ENCODE measurements around the gene GAS7.
"Not testable (repeated sequence)": the region's sequence is repeated elsewhere in the genome, so short reads cannot be mapped to it uniquely, and the experiment has no call there.

The GAS7 gene

DNA sequence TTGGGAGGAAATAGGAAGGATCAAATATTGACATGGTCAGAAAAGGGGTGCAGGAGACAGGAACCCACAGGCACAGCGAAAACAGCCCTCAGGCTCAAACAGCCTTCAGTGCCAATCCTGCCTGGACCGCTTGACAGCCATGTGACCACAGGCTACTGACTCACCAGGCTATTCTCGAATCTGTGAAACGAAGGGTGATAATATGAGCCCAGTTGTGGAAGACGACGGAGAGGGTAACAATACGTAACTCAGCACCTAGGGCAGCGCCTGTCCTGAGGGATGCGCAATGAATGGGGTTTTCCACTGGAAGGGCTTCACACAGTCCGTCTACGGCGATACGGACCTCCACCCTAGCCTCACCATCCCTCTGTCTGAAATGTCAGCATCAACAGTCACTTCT is 176.0 kb downstream of the GAS7 start:
- no peak for DNase-seq (ENCODE audit: low read depth in 2 of 2)

DNA sequence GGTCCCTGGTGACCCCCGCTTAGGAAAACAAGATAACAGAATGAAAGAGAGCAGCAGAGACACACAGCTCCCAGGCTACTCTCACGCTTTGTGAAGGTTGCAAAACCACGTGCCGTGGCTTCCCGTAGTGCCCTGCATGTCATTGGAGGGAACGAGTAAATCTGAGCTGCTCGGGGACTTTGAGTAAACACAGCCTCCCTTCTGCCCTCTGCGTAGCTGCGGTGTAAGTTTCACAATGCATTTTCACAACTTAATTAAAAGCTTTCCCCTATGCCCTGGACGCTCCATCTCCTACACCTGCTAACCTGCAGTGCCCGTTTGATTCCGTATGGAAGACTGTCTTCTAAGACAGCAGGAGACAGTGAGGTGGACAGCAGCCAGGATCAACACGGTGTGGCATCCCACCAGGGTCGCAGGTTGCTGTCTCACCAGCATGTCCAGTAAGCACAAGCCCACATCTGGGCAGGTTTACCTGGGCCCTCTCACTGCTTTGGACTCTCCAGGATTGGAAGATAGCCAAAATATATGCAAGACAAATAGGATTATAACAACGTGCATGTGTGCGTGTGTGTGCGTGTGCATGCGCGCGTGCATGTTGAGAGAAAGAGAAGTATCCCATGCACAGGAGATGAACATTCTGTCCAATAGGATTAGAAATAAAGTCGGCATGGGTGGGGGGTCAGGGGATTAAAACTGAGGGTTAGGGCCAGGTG is 177.0 kb downstream of the GAS7 start:
- no peak for DNase-seq (ENCODE audit: low read depth in 2 of 2)

DNA sequence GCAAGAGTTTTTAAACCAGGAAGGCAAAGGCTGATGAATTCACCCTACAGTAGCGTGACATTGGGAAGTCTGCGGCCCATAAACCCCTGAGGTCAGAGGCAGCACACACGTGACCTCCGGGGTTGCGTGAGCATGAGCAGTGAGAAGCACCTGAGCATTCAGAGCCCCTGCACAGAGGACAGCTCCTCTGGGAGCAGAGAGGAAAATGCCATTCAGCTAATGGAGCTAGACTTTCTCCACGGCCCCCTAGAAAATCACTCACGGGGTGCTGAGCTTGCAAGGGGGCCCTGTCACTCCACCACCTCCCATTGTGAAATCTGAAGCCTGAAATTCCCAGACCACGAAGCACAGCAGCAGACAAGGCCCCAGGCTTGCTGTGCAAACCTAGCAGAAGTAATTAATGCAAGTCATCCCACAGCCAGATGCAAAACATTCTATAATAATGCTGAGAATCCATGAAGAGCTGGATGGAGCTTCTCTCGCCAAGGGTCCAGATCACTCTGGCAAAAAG is 178.4 kb downstream of the GAS7 start:
- DNase-seq (ENCODE audit: low read depth in 2 of 2), result no peak

DNA sequence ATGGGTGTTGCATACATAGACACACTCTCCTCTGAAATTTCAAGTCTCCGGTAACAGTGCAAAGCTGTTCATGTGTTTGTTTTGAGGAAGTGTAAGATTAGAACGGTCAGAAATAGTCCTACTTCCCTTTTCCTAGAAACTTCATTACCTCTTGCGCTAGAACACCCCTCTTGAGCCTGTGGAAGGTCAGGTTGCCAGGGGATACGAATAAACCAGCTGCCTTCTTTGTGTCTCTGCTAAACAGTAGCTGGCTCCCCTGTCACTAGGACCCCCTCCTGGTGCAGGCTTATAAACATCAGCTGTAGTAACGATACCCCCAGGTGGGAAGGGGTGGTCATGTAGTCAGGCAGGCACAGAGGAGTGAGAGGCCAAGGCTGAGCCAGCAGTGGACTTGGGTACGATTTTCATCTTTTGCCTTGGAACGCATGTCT is 179.9 kb downstream of the GAS7 start:
- DNase-seq (ENCODE audit: low read depth in 2 of 2), result no peak

DNA sequence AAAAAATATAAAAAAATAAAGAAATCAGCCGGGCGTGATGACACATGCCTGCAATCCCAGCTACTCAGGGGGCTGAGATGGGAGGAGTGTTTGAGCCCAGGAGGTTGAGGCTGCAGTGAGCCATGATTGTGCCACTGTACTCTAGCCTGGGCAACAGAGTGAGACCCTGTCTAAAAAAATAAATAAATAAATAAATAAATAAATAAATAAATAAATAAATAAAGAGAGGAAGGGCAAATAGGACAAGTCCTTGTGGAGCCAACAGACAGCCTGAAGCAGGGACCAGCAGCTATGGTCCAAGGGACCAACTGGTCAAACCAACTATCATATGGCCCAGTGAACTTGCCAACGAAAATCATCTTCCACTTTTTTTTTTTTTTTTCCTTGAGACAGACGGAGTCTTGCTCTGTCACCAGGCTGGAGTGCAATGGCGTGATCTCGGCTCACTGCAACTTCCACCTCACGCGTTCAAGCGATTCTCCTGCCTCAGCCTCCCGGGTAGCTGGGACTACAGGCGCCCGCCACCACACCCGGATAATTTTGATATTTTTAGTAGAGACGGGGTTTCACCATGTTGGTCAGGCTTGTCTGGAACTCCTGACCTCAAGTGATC is 181.3 kb downstream of the GAS7 start:
- not testable (repeated sequence) for DNase-seq (ENCODE audit: low read depth in 2 of 2)

DNA sequence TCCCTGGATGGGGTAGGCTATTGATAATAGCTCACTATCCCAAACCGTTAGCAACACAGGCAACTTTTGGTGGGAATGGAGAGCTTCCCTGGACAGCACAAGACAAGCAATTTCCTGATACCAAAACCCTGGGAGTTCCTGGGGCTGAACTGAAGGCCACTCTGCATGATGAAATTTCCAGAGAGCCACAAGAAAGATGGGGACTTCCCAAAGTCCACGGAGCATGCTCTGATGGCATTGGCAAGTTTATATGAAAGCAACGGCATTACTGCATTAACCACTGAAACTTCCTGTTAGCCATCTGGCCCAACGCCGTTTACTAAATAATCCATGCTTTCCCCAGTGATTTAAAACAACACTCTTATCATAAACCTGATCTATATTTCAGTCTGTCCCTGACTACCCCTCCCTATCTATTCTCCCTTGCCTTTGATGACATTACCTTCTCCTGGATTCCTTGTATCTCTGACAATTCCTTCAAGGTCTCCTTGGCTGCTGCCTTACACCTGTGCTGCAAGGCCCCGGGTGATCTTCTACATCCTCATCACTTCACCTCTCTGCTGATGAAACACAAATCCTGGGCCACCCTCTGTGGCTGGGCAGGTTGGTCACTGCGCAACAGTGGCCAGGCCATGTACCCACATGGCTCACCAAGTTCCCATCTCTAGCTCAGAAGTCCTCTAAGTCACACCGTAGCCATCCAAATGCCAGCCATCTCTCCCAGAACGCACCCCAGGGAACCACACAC is 184.9 kb downstream of the GAS7 start:
- DNase-seq (ENCODE audit: low read depth in 2 of 2), result no peak

DNA sequence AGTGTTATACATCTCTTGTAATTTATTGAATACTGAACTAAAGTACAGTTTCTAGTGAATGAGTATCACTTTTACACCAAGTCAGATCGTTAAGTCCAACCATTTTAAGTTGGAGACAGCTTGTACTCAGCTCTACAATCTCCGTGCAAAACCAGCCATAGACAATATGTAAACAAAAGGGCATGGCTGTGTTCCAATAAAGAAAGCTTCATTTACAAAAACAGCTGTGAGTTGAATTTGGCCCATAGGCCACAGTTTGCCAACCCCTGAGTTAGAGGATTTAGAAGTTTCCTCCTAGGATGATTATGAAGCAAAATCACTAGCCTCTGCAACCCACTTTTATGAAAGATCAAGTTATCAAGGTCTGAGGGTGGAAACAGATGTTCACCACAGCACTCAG is 187.7 kb downstream of the GAS7 start:
- DNase-seq (ENCODE audit: low read depth in 2 of 2), result no peak

DNA sequence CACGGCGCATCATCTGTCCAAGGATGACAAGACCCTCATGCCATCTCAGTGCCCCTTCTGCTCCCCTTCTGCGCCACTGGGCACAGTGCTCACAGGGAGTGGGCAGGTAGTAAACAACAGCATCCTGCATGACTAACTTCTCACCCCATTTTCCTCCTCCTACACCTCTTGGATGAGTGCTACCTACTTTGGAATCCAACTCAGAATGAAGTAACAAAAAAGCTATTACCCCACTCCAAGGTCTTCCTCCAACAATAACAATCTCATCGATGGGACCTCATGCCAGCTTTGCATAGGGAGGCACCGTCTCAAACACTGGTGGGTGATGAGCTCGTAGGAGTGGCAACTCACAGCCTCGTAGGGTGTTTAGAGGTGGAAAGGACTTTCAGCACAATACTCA is 194.7 kb downstream of the GAS7 start:
- no peak for DNase-seq (ENCODE audit: low read depth in 2 of 2)

DNA sequence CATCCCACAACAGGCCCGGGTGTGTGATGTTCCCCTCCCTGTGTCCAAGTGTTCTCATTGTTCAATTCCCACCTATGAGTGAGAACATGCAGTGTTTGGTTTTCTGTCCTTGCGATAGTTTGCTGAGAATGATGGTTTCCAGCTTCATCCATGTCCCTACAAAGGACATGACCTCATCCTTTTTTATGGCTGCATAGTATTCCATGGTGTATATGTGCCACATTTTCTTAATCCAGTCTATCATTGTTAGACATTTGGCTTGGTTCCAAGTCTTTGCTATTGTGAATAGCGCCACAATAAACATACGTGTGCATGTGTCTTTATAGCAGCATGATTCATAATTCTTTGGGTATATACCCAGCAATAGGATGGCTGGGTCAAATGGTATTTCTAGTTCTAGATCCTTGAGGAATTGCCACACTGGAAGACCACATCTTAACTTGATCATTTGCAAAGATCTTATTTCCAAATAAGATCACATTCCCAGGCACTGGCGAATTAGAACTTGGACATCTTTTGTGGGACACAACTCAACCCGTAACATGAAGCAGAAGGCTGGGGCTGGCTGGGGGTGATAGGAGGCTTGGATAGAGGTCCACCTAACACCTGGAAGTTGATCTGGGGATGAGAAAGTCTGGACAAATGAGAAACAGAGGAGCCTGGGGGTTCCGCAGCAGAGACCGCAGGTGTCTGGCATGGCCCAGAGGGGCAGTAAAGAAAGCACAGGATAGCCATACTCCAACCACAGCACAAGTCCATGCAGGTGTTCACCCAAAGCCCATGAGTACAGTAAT is 195.6 kb downstream of the GAS7 start:
- not testable (repeated sequence) for DNase-seq (ENCODE audit: low read depth in 2 of 2)

DNA sequence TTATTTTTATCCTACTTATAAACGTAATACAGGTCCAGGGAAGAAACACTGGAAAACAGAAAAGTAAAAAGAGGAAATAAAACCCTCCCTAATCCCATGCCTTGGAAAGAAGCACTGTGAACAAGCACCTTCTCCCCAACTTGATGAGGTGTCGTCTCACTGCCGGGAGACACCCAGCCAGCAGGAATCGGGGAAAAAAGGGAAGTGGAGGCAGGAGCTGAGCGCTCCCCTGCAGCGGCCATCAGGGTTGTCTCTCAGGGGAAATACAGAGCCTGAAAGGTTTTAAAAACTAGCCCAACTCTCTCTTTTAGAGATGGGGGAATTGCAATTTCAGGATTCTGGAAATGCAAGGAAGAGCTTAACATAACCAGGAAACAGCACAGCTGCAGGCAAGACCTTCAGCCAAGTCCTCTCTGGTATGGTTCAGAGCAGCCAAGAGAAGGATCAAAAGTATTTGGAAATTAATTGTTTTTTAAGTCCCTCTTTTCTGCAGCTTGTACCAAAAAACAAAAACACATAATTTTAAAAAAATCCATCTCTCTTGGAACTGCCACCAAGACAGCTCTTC is 197.0 kb downstream of the GAS7 start:
- DNase-seq (ENCODE audit: low read depth in 2 of 2), result no peak

DNA sequence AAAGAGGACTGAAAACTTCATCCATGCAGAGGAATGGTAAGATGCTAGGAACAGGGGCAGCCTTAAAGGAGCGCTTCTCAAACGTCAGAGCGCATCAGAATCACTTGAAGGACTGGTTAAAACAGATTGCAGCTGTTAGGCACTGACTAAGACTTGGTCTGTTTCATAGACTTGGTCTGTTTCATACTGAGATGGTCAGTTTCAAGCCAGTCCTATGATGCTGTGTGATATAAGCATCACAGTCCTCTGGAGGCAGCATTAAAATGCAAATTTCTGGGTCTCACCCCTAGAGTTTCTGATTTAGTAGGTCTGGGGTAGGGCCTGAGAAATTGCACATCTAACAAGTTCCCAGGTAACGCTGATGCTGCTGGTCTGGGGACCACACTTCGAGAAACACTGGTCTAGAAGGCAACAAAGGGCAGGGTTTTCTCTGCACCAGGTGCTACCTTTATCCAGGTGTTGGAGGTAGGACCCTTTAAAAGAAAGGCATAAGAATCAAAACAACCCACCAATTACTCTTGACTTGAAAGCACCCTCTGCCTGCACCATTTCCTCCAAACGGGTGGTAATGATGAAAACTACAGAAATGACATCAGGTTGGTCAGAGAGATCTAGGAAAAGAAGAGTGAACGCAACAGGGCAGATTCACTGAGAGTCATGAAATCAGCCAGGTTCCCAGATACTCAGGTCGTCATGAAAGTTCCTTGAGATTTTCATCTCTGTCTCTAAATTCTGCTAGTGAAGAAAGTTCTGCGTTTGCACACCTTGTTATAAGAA is 198.3 kb downstream of the GAS7 start:
- DNase-seq (ENCODE audit: low read depth in 2 of 2), result no peak

DNA sequence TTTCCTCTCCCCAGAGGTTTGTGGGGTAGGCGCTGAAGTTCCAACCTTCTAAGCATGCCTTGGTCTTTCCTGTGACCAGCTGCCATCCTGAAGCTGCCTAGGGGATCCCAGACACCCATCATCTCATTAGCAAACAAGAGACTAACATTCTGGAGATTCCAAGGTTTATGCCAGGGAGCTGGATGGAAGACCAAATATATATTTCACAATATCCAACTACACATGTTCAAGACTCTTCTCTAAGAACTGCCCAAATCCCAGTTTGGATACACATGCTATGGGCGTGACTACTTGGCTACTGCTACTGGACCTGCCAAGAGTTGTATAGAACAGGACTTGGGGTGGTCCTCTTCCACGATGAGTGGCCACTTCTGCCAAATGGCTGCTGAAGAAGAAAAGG is 200.3 kb downstream of the GAS7 start:
- DNase-seq (ENCODE audit: low read depth in 2 of 2), result no peak

DNA sequence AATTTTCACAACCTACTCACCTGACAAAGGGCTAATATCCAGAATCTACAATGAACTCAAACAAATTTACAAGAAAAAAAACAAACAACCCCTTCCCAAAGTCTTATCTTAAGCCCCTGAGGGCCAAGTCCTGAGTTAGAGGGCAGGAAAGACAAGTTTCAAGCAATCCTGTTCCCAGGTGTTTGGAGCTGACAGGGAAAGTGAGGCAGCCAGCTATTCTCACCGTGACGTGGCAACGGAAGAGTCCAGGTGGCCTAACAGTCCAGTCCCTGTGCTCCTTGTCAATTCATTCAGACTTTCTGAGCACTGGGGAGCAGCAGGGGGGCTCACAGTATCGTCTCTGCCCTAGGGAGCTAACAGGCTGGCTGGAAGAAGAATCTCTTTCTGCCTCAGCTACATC is 203.6 kb downstream of the GAS7 start:
- DNase-seq (ENCODE audit: low read depth in 2 of 2), result no peak

DNA sequence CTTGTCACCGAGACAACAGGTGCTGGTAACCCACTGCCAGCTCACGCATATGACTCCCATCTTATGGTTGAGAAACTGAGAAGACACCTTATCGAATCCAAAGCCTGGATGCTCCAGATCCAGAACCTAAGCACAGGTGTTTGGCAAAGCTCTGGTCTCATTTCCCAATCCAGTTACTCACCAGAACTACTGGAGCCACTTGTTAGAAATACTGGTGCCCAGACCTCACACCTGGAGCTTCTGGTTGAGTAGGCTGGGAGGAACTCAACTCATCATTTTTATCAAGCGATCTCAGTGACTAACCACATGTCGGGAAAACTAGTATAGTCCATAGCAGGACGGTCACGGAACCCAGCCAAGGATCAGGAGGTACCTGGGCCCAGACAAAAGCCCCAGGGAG is 206.6 kb downstream of the GAS7 start:
- no peak for DNase-seq (ENCODE audit: low read depth in 2 of 2)

DNA sequence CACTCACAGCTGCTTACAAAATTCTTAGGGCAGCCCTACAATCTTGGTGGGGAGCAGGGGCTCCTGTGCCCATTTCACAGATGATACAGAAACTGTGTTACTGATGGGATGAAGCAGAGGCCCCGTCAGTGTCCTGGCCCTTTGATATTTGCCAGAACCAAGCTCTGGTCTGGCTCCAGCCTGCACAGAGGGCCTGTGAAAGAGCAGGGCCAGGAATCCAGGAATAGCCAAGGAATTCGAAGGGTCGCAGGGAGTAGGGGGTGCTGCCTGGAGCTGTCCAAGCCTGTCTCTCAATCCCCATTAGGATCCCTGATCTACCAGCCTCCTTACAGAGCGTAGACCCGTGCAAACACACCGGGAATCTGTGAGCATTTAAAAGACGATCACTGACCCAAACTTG is 207.1 kb downstream of the GAS7 start:
- DNase-seq (ENCODE audit: low read depth in 2 of 2), result no peak

DNA sequence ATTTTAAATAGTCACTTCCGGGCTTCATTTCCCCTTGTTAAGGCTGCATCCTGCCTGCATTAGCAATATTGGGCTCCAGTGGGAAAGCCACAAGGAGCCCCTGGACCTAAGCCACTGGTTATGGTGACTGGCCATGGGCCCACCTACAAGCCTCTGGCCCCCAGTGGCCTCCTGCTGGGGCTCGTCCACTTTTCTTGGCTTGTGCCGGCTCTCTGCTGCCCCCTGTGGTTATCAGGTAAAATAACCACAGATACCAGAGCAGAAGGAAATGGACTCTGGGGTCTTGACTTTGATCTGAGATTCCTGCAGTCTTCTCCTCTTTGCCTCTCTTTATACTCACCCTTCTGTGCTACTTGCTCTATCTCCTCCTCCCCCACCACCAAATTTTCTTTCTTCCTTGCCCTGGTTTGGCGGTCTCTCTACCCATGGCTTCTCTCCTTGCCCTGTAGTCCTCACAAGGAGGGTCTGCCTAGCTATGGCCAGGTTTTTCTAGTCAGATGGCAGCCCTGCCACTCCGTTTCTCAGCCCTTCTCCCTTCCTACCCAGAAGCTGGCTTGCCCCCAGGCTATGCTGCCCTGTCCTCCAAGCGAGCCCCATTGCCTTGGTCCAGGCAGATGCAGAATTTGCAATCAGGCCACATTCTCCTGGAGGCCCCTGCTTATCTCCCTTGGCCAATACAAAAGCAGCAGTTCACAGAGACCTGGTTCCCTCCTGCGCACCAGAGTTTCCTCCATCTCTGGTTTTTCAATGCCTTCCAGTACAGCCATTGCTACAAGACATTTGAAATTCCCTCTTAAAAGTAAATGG is 210.4 kb downstream of the GAS7 start:
- DNase-seq (ENCODE audit: low read depth in 2 of 2), result no peak

DNA sequence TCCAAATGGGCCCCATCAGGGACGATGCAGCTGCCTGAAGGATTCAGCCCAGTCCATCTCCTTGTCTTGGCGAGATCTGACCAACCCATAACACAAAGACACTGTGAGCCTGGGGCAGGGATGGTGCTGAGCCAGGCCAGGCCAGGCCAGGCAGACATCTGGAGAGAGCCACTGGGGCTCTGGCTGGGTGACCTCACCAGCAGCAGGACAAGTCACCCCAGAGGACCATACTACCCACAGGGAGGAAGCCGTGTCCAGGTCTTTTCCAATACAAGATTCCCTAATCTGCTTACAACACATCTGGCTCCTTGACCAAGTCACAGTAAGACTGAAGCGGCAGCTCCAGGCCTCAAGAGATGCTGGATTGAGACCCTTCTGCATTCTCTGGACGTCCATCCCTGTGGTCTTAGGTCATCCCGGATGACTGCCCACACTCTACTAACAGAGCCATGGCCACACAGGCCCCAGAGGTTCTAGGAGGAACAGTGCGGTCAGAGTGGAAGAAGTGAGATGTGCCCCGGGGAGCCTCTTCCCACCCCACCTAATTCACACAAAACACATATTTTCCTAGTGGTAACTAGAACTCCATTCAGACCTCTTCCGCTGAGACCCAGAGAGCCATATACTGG is 211.5 kb downstream of the GAS7 start:
- no peak for DNase-seq (ENCODE audit: low read depth in 2 of 2)

DNA sequence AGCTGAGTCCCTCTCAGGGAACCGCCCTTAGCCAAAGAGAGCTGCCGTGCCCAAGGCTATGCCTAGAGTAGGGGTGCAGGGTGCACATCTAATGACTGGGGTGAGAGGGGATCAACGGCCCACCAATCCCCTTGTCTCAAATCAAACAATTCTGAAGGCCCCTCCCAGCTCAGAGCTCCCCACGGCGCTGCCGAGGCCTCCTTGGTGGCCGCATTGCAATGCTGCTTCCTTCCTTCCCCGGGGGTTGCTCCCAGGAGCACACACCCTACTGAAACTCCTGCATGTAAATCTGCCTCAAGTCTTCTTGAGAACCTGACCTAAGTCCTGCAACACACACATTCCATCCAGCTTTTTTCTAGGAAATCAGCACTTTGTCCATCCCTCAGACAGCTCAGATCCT is 212.8 kb downstream of the GAS7 start:
- no peak for DNase-seq (ENCODE audit: low read depth in 2 of 2)

DNA sequence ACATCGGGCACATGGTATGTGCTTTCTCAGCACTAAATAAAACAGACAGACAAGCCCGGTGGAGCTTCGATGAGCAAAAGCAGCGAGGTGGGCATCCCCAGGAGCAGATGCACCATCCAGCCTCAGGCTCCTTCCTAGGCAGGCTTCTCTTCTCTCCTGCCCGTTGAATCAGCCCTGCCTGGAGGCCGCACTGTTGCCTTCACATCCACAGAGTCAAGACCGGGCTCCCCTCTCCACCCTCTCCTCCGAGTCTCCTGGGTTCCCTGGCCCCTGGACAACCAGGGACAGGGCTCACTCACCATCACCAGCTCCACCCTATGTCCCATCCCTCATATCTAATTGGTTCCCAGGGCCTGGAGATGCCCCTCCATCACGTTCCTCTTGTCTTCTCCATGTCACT is 213.6 kb downstream of the GAS7 start:
- no peak for DNase-seq (ENCODE audit: low read depth in 2 of 2)

DNA sequence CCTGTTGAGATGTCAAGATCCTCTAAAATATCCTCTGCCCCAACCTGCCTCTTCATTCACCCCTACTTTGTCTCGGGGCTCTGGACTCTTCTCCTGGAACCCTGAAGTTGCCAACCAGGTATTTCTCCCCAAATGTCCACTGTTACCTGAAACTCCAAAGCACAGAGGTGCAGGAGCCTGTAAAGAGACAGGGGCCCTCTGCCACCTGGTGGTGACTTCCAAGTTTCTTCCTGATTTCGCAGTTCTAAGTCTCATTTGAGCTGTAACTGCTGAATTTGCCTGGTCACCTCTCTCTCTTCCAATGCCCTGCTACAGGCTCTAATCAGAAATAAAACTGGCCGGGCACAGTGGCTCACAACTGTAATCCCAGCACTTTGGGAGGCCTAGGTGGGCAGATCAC is 216.2 kb downstream of the GAS7 start:
- no peak for DNase-seq (ENCODE audit: low read depth in 2 of 2)
